IMR-90 (cell line): ENCODE results near the gene NLGN1. TPM values are rescaled to one million over a fixed set of nuclear protein-coding genes. Genes with fewer than 3 reads are reported as not detected.

Experiments used
- ATAC-seq: fragments of 200-7000 bp; cut with Tn5 transposase; 2 replicates; pipeline ENCODE4 v1.9.1; 2020; ENCODE audit warnings: low read depth, mild to moderate bottlenecking, moderate library complexity
- BruUV-seq: library from RNA; stranded (reverse); fragments of 400-500 nt; replicated peaks from 2 replicates; lab custom pipeline; 2021; lab: Mats Ljungman, UMichigan
- CTCF ChIA-PET: fragments of 300-600 bp; formaldehyde crosslinking; extraction: SDS; loops from one replicate; lab custom pipeline; 2021; ENCODE audit warnings: antibody characterized with exemption; lab: Yijun Ruan, JAX
- POLR2A ChIA-PET: fragments of 300-600 bp; sonication (Branson Sonifier 250); formaldehyde crosslinking; loops from one replicate; lab custom pipeline; 2022; ENCODE audit warnings: antibody characterized with exemption; ENCODE audit not compliant: unreplicated experiment; lab: Charles Lee
- DNase-seq: peaks from one replicate; pipeline ENCODE4 v3.0.0; 2013
- H2AFZ ChIP-seq: replicated peaks from 2 replicates; pipeline ENCODE3; 2013; ENCODE audit warnings: low read length, mild to moderate bottlenecking; ENCODE audit not compliant: poor library complexity
- H2AK5ac ChIP-seq: 2 replicates; pipeline ENCODE4 v1.6.1; 2013; ENCODE audit warnings: low read depth, low read length, inconsistent platforms
- H2AK9ac ChIP-seq: replicated peaks from 2 replicates; pipeline ENCODE3; 2013; ENCODE audit warnings: mild to moderate bottlenecking, low read depth, low read length, moderate library complexity; ENCODE audit not compliant: poor library complexity
- H2BK120ac ChIP-seq: 2 replicates; pipeline ENCODE4 v1.6.1; 2013; ENCODE audit warnings: low read depth, low read length, inconsistent platforms
- H2BK15ac ChIP-seq: 3 replicates; pipeline ENCODE4 v1.6.1; 2013; ENCODE audit warnings: low read depth, low read length, inconsistent platforms
- H2BK20ac ChIP-seq: 2 replicates; pipeline ENCODE4 v1.6.1; 2013; ENCODE audit warnings: low read depth, mild to moderate bottlenecking, inconsistent platforms, low read length, moderate library complexity
- H2BK5ac ChIP-seq: 2 replicates; pipeline ENCODE4 v1.6.1; 2013; ENCODE audit warnings: mild to moderate bottlenecking, low read depth, low read length, inconsistent platforms; ENCODE audit not compliant: poor library complexity, severe bottlenecking
- H3K14ac ChIP-seq: replicated peaks from 2 replicates; pipeline ENCODE4 v1.6.1; 2013; ENCODE audit warnings: low read depth, low read length, inconsistent platforms
- H3K18ac ChIP-seq: 2 replicates; pipeline ENCODE4 v1.6.1; 2013; ENCODE audit warnings: low read depth, low read length, control low read depth
- H3K23ac ChIP-seq: 2 replicates; pipeline ENCODE4 v1.6.1; 2013; ENCODE audit warnings: low read depth, low read length, inconsistent platforms
- H3K27ac ChIP-seq: 2 replicates; pipeline ENCODE4 v1.5.1; 2013; ENCODE audit warnings: mild to moderate bottlenecking, control low read depth, low read length; ENCODE audit not compliant: insufficient read depth
- H3K27me3 ChIP-seq: 2 replicates; pipeline ENCODE4 v1.6.1; 2013; ENCODE audit warnings: low read length; ENCODE audit not compliant: control insufficient read depth, insufficient read depth
- H3K36me3 ChIP-seq: 2 replicates; pipeline ENCODE4 v1.6.1; 2013; ENCODE audit warnings: low read length, mixed read lengths; ENCODE audit not compliant: control insufficient read depth, insufficient read depth
- H3K4ac ChIP-seq: 2 replicates; pipeline ENCODE4 v1.6.1; 2013; ENCODE audit warnings: low read depth, low read length, inconsistent platforms
- H3K4me1 ChIP-seq: 2 replicates; pipeline ENCODE4 v1.6.1; 2013; ENCODE audit warnings: low read length, mixed read lengths; ENCODE audit not compliant: control insufficient read depth, insufficient read depth
- H3K4me2 ChIP-seq: 2 replicates; pipeline ENCODE4 v1.6.1; 2013; ENCODE audit warnings: low read depth, mild to moderate bottlenecking, control low read depth, low read length, moderate library complexity
- H3K4me3 ChIP-seq: 2 replicates; pipeline ENCODE4 v1.5.1; 2013; ENCODE audit warnings: low read depth, mild to moderate bottlenecking, control low read depth, low read length, moderate library complexity; ENCODE audit not compliant: insufficient read depth
- H3K56ac ChIP-seq: 2 replicates; pipeline ENCODE4 v1.6.1; 2013; ENCODE audit warnings: low read length, inconsistent platforms; ENCODE audit not compliant: insufficient read depth; ENCODE audit errors: extremely low read depth
- H3K79me1 ChIP-seq, 2 experiments: 2 replicates each; pipeline ENCODE4 v1.6.1; 2013; ENCODE audit warnings: low read length in 2 of 2, inconsistent platforms in 1 of 2, low read depth in 1 of 2
- H3K9ac ChIP-seq: 2 replicates; pipeline ENCODE4 v1.6.1; 2013; ENCODE audit warnings: low read depth, low read length, control low read depth
- H3K9me1 ChIP-seq: 2 replicates; pipeline ENCODE4 v1.6.1; 2013; ENCODE audit warnings: low read length, inconsistent platforms; ENCODE audit not compliant: insufficient read depth
- H3K9me3 ChIP-seq: 2 replicates; pipeline ENCODE4 v1.6.1; 2013; ENCODE audit warnings: low read length; ENCODE audit not compliant: control insufficient read depth, insufficient read depth
- H4K20me1 ChIP-seq: 2 replicates; pipeline ENCODE4 v1.6.1; 2013; ENCODE audit warnings: low read length, inconsistent platforms; ENCODE audit not compliant: insufficient read depth
- H4K5ac ChIP-seq: 2 replicates; pipeline ENCODE4 v1.6.1; 2013; ENCODE audit warnings: mild to moderate bottlenecking, low read depth, low read length, control low read depth
- H4K8ac ChIP-seq, 2 experiments: 2 replicates each; pipeline ENCODE4 v1.6.1; 2013; ENCODE audit warnings: low read depth in 2 of 2, low read length in 2 of 2, control low read depth in 1 of 2, inconsistent platforms in 1 of 2
- H4K91ac ChIP-seq: 2 replicates; pipeline ENCODE4 v1.6.1; 2013; ENCODE audit warnings: low read depth, low read length, inconsistent platforms; ENCODE audit not compliant: insufficient read depth
- BHLHE40 ChIP-seq: fragments of 150-350 bp; IDR thresholded peaks from 2 replicates; pipeline ENCODE4 v1.6.1; 2016; ENCODE audit warnings: mild to moderate bottlenecking, low read depth, low read length
- CEBPB ChIP-seq: IDR thresholded peaks from 2 replicates; pipeline ENCODE4 v1.6.1; 2012; ENCODE audit warnings: low read depth, low read length, improper control_type of control experiment
- CTCF ChIP-seq: conservative IDR thresholded peaks from 2 replicates; pipeline ENCODE4 v1.5.1; 2012; ENCODE audit warnings: mild to moderate bottlenecking, low read depth, low read length, improper control_type of control experiment
- FOS ChIP-seq: fragments of 150-350 bp; IDR thresholded peaks from 2 replicates; pipeline ENCODE4 v1.6.1; 2016; ENCODE audit warnings: low read depth, low read length
- MAFK ChIP-seq: IDR thresholded peaks from 2 replicates; pipeline ENCODE4 v1.6.1; 2012; ENCODE audit warnings: low read depth, low read length, improper control_type of control experiment
- MAZ ChIP-seq: IDR thresholded peaks from 2 replicates; pipeline ENCODE4 v1.6.1; 2012; ENCODE audit warnings: low read depth, mild to moderate bottlenecking, low read length, improper control_type of control experiment, moderate library complexity, borderline replicate concordance
- MXI1 ChIP-seq: IDR thresholded peaks from 2 replicates; pipeline ENCODE4 v1.6.1; 2012; ENCODE audit warnings: low read depth, mild to moderate bottlenecking, low read length, moderate library complexity, borderline replicate concordance
- NFE2L2 ChIP-seq: fragments of 150-350 bp; IDR thresholded peaks from 2 replicates; pipeline ENCODE4 v1.6.1; 2016; ENCODE audit warnings: low read depth, mild to moderate bottlenecking, low read length
- POLR2A ChIP-seq: IDR thresholded peaks from 2 replicates; pipeline ENCODE4 v1.6.1; 2012; ENCODE audit warnings: mild to moderate bottlenecking, low read depth, low read length
- RAD21 ChIP-seq: IDR thresholded peaks from 2 replicates; pipeline ENCODE4 v1.6.1; 2012; ENCODE audit warnings: low read length, improper control_type of control experiment
- SMC3 ChIP-seq: fragments of 150-350 bp; IDR thresholded peaks from 2 replicates; pipeline ENCODE4 v1.6.1; 2016; ENCODE audit warnings: low read depth, mild to moderate bottlenecking, antibody characterized with exemption, low read length, moderate library complexity
- WGBS, 2 experiments: methylation state at CpG; one replicate each; pipeline versions ENCODE4 v1.1.5 to v1.1.7; 2013; ENCODE audit warnings: missing lambda C conversion rate in 2 of 2; ENCODE audit not compliant: insufficient read length in 1 of 2; ENCODE audit errors: extremely low coverage in 2 of 2; 5-methylcytosine and 5-hydroxymethylcytosine counted together
- dilution Hi-C: fragments of 300-500 bp; cut with HindIII; formaldehyde crosslinking; loops from one replicate; pipeline ENCODE4 v1.14.3; 2018; ENCODE audit warnings: low sequenced_read_pairs; ENCODE audit not compliant: unreplicated experiment
- in situ Hi-C: fragments of 300-500 bp; cut with MboI; formaldehyde crosslinking; loops from 3 replicates; pipeline ENCODE4 v1.14.3; 2019; ENCODE audit warnings: low sequenced_read_pairs, inconsistent platforms, mixed read lengths
- intact Hi-C: fragments of 100-400 bp; cut with micrococcal nuclease; formaldehyde crosslinking; loops from 2 replicates; pipeline ENCODE4 v1.10.0; 2022
- polyA plus RNA-seq, 3 experiments: library from polyadenylated mRNA; depleted of rRNA; stranded (reverse); fragments of >200 nt; gene quantifications; 2 replicates each; pipeline ENCODE4 v1.2.3, GENCODE V29; 2012; ENCODE audit warnings: low replicate concordance in 1 of 3
- total RNA-seq: library from RNA; depleted of rRNA; stranded (reverse); fragments of >200 nt; gene quantifications from 2 replicates; pipeline ENCODE4 v1.2.3, GENCODE V29; 2012

The NLGN1 gene
- total and polyA plus RNA-seq, 2 of the 4 experiments (the other 2 are of a cell fraction): 1.8 to 12.5 TPM

GRCh38 chr3:174051191-174051590 lies 653.6 kb downstream of the NLGN1 start:
- dilution Hi-C loops: no loop called here

More at GRCh38 chr3:174051191-174051590, 653.6 kb downstream of the NLGN1 start:
- no peak overlapping the region for H4K91ac ChIP-seq
- no peak overlapping the region for H3K4me2 ChIP-seq
- DNase-seq (no peak), ATAC-seq (no peak)
- no TSS peak for BruUV-seq
- H2AK9ac ChIP-seq: no peak overlapping the region
- H3K9ac ChIP-seq: no peak overlapping the region
- 60% methylated on average over 2 of the region's 5 CpGs; no CpG with 5 or more reads in 1 of the 2 experiments for WGBS, 2 experiments
- H3K9me3 ChIP-seq: no peaks in the 10 kb centered on the region
- no peaks in the 10 kb centered on the region for H4K20me1 ChIP-seq
- no peak overlapping the region for H3K56ac ChIP-seq
- H3K9me1 ChIP-seq: no peaks in the 10 kb centered on the region
- no peak overlapping the region for H3K14ac ChIP-seq
- H3K27ac ChIP-seq: no peak overlapping the region
- no peaks in the 10 kb centered on the region for H3K36me3 ChIP-seq
- H3K4me3 ChIP-seq: no peak overlapping the region
- H2BK120ac ChIP-seq: no peak overlapping the region
- CTCF ChIA-PET: no interaction called here
- H2AK5ac ChIP-seq: no peak overlapping the region
- no peak overlapping the region for H2AFZ ChIP-seq
- H3K27me3 ChIP-seq: no peaks in the 10 kb centered on the region
- no peak overlapping the region for H3K18ac ChIP-seq
- no peak overlapping the region for H4K5ac ChIP-seq
- TF ChIP-seq MXI1: no peak
- TF ChIP-seq NFE2L2: no peak
- no peak for TF ChIP-seq RAD21
- TF ChIP-seq POLR2A: no peak
- no peak for TF ChIP-seq SMC3
- no peak for TF ChIP-seq CEBPB
- no peak for TF ChIP-seq BHLHE40
- TF ChIP-seq MAZ: no peak
- TF ChIP-seq FOS: no peak
- TF ChIP-seq MAFK: no peak
- no peak for TF ChIP-seq CTCF
- intact Hi-C loops (no loop called here), in situ Hi-C loops (no loop called here)
- no peak overlapping the region for H2BK5ac ChIP-seq
- no peak overlapping the region for H3K4ac ChIP-seq
- H2BK20ac ChIP-seq: no peak overlapping the region
- H2BK15ac ChIP-seq: no peak overlapping the region
- no peaks in the 10 kb centered on the region for H3K79me1 ChIP-seq
- no peaks in the 10 kb centered on the region for H3K4me1 ChIP-seq
- POLR2A ChIA-PET: no interaction called here
- H4K8ac ChIP-seq: no peak overlapping the region
- H3K23ac ChIP-seq: no peak overlapping the region
